ENCODE results near the gene COX18.

- TF ChIP-seq CTCF (IDR thresholded peaks at IDR 0.05), result no peak
- no peak for TF ChIP-seq POLR2A (IDR thresholded peaks at IDR 0.05)
Observed at GRCh38 chr4:73109493-73109892, 40.0 kb upstream of the COX18 start.
